Measurements from ENCODE around the gene OSBP2.

DNA sequence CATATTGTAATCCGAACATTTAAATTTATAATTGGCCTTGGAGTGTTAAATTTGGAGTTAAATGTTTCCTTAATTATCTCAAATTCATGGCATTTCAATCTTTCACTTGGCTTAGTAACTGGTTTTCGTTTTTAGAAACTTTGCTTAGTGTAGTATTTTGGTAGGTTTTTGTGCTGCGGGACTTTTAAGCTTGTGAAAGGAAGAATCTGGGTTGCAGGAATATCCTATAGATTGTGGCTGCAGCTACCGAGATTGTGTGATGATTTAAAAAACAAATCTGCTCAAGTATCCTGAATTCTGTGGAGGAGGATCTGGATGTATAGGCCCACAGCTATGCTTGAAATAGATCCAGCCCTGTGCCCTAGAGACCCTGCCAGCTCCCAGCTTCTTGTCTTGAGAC lies 27.1 kb downstream of the OSBP2 start:
- TF ChIP-seq EZH2 (IDR thresholded peaks at IDR 0.05) (no peak), POLR2AphosphoS5 (IDR thresholded peaks at IDR 0.05; ENCODE audit: borderline replicate concordance, low read depth, low read length) (no peak), FOXP2 (optimal IDR thresholded peaks at IDR 0.05; ENCODE audit: control extremely low read depth, extremely low read length, insufficient read depth) (no peak)
